Rectal smooth muscle tissue (tissue), 1 donor: ENCODE data around the gene EBF3.
A peak's percentile ranks its signal among the peaks of the same experiment; 100 is the strongest.

Experiments
- H3K27ac ChIP-seq: one replicate; pipeline ENCODE4 v1.7.0; 2013; ENCODE audit warnings: low read depth, low read length, inconsistent platforms
- H3K27me3 ChIP-seq: one replicate; pipeline ENCODE4 v1.7.0; 2013; ENCODE audit warnings: low read length; ENCODE audit not compliant: control insufficient read depth, insufficient read depth
- H3K36me3 ChIP-seq: one replicate; pipeline ENCODE4 v1.7.0; 2013; ENCODE audit warnings: low read length; ENCODE audit not compliant: control insufficient read depth, insufficient read depth
- H3K4me1 ChIP-seq: one replicate; pipeline ENCODE4 v1.7.0; 2013; ENCODE audit warnings: low read length; ENCODE audit not compliant: control insufficient read depth, insufficient read depth
- H3K4me3 ChIP-seq: one replicate; pipeline ENCODE4 v1.7.0; 2013; ENCODE audit warnings: low read length
- H3K9ac ChIP-seq: one replicate; pipeline ENCODE4 v1.7.0; 2013; ENCODE audit warnings: low read length

Gene EBF3

GRCh38 chr10:129969184-129969910, 5.3 kb upstream of the EBF3 start:
- H3K9ac ChIP-seq = no peak overlapping the region
- H3K27ac ChIP-seq = no peak overlapping the region
- no peak overlapping the region for H3K4me3 ChIP-seq
- no peaks in the 10 kb centered on the region for H3K4me1 ChIP-seq
- peaks cover 51% of the 10 kb centered on the region for H3K27me3 ChIP-seq
- H3K36me3 ChIP-seq = no peaks in the 10 kb centered on the region

GRCh38 chr10:129968853-129969183, 4.7 kb upstream of the EBF3 start:
- H3K36me3 ChIP-seq = no peaks in the 10 kb centered on the region
- H3K4me3 ChIP-seq = no peak overlapping the region
- no peak overlapping the region for H3K9ac ChIP-seq
- peaks cover 51% of the 10 kb centered on the region for H3K27me3 ChIP-seq
- no peak overlapping the region for H3K27ac ChIP-seq
- H3K4me1 ChIP-seq = no peaks in the 10 kb centered on the region

GRCh38 chr10:129968020-129968852, 4.2 kb upstream of the EBF3 start:
- Histone ChIP-seq H3K27me3 (peaks cover 51% of the 10 kb centered on the region), H3K4me3 (no peak overlapping the region)

DNA sequence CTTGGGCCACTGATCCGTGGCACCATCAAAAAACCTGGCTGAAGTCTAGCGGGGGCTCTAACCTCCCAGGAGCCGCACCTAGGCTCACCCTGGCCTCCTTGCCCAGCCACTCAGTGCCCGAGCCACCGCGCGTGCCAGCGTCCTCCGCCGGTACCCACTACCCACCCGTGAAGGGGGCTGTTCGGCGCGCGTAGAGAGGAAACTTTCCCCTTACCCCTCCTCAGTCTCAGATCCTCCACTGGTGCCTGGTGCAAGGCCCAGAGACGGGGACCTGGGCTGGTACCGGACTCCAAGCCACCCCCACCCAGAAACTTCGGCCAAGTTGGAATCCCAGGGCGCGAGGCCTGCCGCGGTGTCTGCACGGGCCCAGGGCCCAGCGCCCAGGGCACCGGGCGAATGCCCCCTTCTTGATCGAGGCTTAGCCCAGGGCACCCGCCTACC, 3.5 kb upstream of the EBF3 start:
- Histone ChIP-seq H3K36me3 (no peaks in the 10 kb centered on the region), H3K27me3 (peaks cover 55% of the 10 kb centered on the region), H3K27ac (no peak overlapping the region), H3K4me1 (peaks cover 3% of the 10 kb centered on the region), H3K9ac (no peak overlapping the region), H3K4me3 (no peak overlapping the region)

More at GRCh38 chr10:129968020-129968852, 4.2 kb upstream of the EBF3 start:
- Histone ChIP-seq H3K27ac (no peak overlapping the region), H3K9ac (no peak overlapping the region), H3K4me1 (no peaks in the 10 kb centered on the region), H3K36me3 (no peaks in the 10 kb centered on the region)

DNA sequence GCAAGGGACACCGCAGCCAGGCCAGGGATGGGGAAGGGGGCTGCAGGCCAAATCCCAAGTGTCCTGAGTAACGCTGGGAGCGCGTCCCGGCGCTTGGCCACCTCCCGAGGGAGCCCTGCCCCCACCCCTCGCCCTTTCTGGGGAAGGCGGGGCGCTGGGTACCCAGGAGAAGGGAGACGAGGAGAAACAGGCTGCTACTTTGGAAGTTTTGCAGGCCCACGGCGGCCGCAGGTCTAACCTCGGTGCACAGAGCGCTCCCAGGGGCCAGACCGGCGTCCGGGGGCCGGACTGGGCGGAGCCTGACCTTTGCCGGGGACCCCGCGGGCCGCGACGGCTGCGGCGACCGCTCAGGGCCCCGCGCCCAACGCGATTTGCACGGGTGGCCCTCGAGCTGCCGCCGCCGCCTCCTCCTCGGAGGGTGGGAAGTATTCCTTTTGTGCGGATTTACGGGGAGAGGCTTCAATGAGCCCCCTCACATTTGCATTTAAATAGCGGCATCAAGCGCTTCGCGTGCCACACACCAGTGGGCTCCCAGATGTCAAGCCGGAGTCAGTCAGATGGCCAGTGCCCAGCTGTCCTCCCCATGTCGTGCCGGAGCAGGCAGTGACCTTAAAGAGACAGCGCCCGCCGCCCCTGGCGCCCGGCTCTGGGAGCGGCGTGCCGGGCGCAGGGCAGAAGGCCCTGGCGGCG, 3.0 kb upstream of the EBF3 start:
- H3K4me3 ChIP-seq = no peak overlapping the region
- H3K27ac ChIP-seq = no peak overlapping the region
- H3K4me1 ChIP-seq = peaks cover 3% of the 10 kb centered on the region
- H3K9ac ChIP-seq = no peak overlapping the region
- peaks cover 58% of the 10 kb centered on the region for H3K27me3 ChIP-seq
- H3K36me3 ChIP-seq = no peaks in the 10 kb centered on the region

- H3K36me3 ChIP-seq = no peaks in the 10 kb centered on the region
- H3K4me3 ChIP-seq = no peak overlapping the region
- peaks cover 60% of the 10 kb centered on the region for H3K27me3 ChIP-seq
- peaks cover 3% of the 10 kb centered on the region for H3K4me1 ChIP-seq
- no peak overlapping the region for H3K27ac ChIP-seq
- no peak overlapping the region for H3K9ac ChIP-seq
These were observed 2.4 kb upstream of the EBF3 start for GRCh38 chr10:129966370-129966888.

GRCh38 chr10:129965959-129966358, 1.9 kb upstream of the EBF3 start:
- Histone ChIP-seq H3K27me3 (peaks cover 60% of the 10 kb centered on the region), H3K36me3 (no peaks in the 10 kb centered on the region), H3K27ac (no peak overlapping the region), H3K4me3 (no peak overlapping the region), H3K4me1 (peaks cover 3% of the 10 kb centered on the region), H3K9ac (no peak overlapping the region)

DNA sequence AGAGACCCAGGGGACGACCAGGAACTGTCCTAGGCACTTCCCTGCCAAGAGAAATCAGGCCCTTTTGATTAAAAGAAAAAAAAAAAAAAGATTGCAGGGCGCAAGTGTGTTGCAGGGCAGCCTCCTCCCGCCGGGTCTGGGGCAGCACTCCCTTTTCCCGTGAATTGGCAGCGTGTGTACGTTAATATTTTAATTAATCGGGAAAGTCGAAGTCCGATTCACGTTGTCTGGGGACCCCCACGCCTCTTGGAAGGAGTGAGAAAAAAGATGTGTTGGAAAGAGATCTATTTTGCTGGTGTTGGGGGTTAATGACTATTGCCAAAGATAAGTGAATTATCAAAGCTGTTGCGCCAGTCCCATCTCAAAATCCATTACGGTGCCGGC, 1.3 kb upstream of the EBF3 start:
- H3K36me3 ChIP-seq = no peaks in the 10 kb centered on the region
- H3K4me3 ChIP-seq = no peak overlapping the region
- H3K4me1 ChIP-seq = peaks cover 3% of the 10 kb centered on the region
- H3K27ac ChIP-seq = no peak overlapping the region
- H3K27me3 ChIP-seq = peaks cover 61% of the 10 kb centered on the region
- no peak overlapping the region for H3K9ac ChIP-seq

DNA sequence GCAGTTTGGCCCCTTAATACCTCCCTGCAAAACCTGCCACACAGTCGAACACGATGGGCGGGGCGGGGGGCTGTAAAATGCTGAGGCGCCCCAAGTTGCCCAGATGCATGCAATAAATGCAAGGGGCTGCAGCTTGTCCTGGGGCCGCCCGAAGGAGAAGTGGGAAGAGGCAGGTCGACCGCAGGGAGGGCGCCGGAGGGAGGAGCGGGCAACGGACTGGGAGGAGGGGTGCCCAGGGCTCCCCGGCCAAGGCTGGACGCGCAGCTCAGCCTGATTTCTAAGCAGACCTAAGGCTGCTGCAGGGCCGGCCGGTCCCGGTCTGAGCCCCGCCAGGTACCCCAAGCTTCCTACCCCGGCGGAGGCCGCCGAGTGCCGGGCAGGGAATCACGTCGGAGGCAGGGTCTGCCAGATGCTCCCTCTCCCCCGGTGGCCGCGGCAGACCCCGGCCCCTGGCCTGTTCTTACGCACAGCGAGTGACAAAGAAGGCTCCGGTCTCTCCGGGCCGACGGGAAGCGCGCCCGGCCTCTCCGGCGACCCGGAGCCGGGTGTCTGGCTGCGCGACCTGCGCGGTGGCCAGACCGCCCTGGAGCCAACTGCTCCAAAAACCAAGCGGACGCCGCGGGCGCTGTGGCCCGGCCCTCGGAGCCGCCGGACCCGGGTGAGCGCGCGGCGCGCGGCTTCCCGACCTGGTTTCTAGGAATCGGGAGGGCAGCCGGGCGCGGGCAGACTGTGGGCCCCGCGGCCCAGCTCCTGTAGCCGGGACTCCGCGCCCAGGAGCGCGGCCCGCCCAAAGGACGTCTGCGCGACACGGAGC, 744 bp upstream of the EBF3 start:
- no peak overlapping the region for H3K27ac ChIP-seq
- peaks cover 61% of the 10 kb centered on the region for H3K27me3 ChIP-seq
- no peak overlapping the region for H3K9ac ChIP-seq
- H3K4me1 ChIP-seq = peaks cover 3% of the 10 kb centered on the region
- no peaks in the 10 kb centered on the region for H3K36me3 ChIP-seq
- H3K4me3 ChIP-seq = peak overlapping the region; percentile 37

- Histone ChIP-seq H3K36me3 (no peaks in the 10 kb centered on the region), H3K4me1 (peaks cover 3% of the 10 kb centered on the region), H3K27ac (no peak overlapping the region), H3K9ac (no peak overlapping the region), H3K4me3 (peak overlapping the region; percentile 58), H3K27me3 (peaks cover 56% of the 10 kb centered on the region)
These were observed 1.0 kb downstream of the EBF3 start for GRCh38 chr10:129962872-129963640.
